HG02870 (cell line): ENCODE measurements around the gene BGN.

Experiments
- ATAC-seq: cut with Tn5 transposase; IDR thresholded peaks from one replicate; pipeline ENCODE4 v1.9.1; 2021; ENCODE audit warnings: mild to moderate bottlenecking, moderate library complexity; ENCODE audit not compliant: unreplicated experiment

Gene BGN

DNA sequence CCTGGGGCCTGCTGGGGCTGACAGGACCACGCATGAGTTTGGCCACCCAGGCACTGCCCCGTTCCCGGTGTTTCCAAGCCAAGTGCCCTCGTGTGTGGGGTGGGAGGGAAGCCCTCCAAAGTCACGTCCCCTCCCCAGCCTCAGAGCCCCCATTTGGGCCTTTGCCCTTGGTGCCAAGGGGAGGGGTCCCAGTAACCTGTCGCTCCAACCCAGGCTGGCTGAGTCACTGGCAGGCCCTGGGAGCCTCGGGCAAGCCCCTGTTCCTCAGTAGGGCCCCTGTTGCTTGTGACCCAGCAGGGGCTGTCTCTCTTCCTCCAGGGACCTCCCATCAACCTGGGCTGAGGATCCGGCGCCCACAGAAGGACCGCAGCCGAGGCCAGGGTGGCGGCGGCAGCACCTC is 13.7 kb upstream of the BGN start:
- ATAC-seq, result no peak

DNA sequence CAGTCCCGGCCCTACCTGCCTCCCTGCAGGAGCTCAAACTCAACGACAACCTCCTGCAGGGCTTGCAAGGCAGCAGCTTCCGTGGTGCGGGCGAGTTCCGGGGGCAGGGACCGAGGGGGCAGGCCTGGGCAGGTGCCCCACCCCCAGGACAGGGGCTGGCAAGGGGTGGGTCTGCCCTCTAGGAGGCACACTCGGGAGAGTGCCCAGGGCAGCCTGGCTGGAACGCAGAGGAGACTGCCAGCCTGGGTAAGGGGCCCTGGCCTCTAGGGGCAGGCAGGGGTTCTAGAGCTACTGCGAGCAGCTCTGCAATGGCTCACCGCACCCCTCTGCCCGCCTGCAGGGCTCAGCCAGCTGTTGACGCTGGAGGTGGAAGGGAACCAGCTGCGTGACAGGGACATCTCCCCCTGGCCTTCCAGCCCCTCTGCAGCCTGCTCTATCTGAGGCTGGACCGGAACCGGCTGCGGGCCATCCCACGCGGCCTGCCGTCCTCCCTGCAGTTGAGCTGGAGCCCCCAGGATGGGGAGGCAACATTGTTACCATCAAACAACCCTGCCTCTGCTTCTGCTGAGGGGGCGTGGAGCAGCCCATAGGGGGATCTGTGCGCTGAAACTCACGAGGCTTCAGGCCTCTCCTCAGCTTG is 12.3 kb upstream of the BGN start:
- no peak for ATAC-seq

DNA sequence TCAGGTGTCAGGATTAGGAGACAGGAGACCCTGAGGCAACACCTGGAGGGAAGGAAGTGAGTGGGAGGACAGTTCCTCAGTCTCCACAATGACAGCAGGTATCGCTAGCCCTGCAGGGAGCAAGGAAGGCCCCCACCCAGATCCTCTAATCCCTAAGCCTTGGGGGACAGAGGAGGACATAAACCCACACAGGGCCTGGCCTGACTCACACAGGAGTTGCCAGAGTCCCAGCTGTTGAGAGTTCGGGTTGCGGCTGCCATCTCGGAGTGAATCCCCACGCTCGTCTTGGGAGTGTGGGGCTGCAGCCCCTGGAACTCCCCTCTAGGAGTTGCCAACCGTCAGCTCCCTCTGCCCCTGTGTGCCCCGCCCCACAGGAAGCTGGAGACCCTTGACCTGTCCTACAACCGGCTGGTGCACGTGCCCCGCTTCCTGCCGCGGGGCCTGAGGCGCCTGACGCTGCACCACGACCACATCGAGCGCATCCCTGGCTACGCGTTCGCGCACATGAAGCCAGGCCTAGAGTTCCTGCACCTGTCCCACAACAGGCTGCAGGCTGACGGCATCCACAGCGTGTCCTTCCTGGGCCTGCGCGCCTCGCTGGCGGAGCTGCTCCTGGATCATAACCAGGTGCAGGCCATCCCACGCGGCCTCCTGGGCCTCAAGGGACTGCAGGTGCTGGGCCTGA is 9.2 kb upstream of the BGN start:
- no peak for ATAC-seq

DNA sequence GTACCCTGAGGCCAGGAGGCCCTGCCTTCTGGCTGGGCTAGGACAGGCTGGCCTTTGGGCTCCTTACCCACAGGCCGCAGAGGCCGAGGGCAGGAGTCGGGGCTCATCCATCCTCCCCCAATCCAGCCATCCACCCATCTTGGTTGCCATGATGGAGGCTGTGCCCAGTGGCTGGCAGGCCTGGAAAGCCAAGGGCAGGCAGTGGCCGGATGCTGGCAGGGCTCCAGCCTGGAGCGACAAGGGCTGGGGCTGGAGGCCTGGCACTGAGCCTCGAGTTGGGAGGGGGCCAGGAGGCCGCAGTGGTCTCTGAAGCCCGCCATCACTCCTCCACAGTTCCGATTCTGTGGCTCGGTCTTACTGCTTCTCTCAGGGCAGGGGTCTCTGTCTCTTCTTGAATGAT is 8.6 kb upstream of the BGN start:
- ATAC-seq, result no peak

DNA sequence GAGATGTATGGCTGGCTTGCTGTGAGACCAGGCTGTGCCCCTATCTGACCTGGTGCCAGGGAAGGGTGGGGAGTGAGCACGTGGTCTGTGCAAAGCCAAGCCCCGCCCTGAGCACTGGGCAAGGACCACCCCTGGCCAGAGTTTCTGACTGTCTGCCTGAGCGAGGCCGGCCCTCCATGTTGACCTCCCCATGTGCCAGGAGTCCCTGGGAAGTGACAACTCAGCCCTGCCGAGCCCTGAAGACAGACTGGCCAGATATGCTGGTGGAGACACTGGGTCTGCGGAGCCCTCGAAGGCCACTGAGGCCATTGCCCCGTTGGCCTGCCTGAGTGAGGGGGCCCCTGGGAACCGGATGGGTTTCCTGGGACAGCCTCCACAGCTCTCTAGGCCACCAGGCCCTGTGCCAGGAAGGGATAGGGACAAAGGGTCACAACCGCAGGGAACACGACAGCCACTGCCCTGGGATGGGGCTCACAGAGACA is 7.1 kb upstream of the BGN start:
- no peak for ATAC-seq

DNA sequence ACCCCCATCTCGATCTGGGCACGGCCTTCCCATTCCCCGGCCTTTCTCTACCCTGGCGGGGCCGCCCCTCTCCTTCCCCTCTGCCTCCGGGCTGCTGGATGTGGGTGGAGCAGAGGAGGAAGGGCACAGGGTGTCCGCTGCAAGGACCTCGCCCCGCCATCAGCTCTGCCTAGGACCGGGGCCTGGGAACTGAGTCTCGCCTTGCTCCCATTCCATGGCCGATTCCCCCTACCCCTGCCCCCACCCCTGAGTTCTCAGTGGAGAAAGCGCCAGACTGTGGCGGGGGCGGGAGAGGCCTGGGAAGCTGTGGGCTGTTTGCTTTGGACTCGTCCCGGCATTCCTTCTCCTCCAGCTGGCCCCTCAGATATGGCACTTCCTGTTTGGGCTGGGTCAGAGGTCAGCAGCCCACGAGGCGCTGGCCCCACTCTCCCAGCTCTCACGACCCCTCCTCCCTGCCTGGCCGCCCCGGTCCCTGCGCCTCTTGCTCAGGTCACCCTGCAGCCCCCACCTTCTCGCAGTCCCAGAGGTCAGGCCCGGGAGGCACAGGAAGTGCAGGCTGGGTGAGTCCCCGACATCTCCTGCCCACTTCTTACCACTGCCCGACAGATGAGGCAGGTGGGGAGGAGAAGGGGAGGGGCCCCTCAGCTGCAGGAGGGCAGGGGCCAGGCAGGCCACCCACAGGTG is 6.4 kb upstream of the BGN start:
- no peak for ATAC-seq

DNA sequence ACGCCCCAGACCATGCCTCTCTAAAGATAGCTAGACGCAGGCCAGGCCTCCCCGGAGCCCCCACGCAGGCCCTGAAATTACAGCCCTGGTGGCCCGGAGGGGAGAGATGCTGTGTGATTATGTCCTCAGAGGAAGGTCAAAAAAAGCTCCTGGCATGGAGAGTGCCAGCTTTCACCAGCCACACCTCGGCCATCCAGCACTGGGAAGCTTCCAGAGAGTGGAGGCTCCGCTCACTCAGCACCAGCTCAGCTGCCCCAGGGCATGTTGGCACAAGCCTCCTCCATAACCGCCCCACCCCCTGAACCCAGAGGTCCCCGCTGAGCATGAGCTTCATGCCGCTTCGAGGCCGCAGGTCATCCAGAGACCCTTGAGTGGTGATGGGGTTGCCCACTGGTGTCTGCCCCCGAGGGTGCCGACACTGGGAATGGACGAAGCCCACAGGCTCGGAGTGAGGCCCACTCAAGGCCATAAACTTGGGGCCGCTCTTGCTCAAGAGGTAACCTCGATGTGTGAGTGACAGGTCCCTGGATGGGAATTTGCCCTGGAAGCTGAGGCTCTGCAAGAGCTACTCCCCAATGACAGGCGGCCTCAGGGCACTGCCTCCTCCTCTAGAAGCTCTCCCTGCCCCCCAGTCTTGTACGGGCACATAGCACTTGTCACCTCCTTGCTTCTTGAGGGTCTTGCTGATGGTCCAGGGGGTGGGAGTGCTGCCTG is 4.4 kb upstream of the BGN start:
- no peak for ATAC-seq

DNA sequence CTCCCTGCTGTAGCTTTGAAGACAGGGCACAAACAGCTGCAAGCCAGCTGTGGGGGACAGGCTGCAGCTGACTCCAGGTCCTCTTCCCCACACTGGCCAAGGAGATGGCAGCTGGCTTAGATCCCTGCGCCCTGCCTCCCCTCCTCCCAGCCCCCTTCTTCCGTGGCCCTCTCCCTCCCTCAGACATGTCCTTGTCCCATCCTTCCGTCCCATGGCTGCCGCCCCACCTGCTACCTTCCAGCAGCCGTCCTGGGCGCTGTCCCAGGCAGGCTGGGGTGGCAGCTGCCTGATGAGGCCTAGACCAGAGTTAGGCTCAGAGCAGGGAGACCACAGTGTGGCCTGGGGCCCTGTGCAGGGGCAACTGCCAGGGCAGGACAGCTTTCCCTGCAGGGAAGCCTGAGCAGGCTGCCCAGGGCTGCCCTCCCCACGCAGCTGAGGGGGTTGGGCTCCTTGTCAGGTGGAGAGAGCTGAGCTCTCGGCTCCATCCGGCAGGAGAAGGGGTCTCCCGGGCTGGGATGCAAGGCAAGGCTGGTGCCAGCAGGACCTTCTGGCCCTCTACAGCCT is 3.3 kb upstream of the BGN start:
- ATAC-seq, result no peak

DNA sequence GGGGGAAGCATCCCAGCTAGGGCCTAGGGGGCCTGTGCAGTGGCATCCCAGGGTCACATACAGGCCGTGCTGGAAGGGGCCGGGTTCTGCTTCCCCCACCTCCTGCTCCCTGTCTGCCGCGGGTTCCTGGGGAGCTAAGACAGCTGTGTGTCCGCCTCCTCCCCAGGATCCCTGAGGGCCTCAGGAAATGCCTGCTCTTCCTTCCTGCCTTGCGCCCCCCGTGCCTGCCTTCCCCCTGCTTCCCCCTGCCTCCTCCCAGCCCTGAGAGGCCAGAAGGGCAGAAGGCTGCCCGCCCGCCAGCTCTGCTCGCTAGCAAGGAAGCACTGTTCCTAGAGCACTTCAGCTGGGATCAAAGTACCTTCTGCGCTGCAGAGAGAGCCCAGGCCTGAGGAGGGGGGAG is 2.9 kb upstream of the BGN start:
- no peak for ATAC-seq

DNA sequence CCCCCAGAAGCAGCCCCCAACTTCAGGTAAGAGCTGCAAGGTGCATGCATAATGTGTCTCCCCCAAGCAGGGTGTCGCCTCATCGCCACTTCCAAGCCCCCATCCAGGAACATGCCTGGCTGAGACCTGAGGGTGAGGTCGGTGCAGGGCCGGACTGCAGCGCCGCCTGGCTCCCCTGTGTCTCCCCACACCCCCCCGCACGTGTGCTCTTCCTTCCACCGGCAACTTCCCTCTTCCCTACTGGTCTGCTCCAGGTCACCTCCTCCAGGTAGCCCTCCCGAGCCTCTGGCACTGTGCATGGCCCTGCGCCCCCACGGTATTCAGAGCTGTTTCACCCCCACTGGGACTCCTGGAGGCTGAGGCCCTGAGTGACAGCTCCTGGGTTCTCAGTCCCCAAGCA is 2.2 kb upstream of the BGN start:
- ATAC-seq, result no peak

DNA sequence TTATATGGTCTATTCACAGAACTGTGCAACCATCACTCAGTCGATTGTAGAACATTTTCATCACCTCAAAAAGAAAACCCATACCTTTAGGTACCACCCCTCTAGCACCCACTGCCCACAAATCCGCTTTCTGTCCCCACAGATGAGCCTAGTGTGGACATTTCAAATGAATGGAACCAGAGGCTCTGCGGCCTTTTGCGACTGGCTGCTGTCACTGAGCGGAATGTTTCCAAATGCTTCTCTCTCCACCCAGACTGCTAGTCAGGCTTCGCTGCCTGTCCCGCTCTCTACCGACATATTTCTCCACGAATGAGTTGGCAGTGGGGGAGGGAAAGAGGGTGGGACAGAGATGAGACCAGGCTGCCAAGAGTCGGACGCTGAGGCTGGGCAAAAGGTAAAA is 1.7 kb upstream of the BGN start:
- no peak for ATAC-seq

DNA sequence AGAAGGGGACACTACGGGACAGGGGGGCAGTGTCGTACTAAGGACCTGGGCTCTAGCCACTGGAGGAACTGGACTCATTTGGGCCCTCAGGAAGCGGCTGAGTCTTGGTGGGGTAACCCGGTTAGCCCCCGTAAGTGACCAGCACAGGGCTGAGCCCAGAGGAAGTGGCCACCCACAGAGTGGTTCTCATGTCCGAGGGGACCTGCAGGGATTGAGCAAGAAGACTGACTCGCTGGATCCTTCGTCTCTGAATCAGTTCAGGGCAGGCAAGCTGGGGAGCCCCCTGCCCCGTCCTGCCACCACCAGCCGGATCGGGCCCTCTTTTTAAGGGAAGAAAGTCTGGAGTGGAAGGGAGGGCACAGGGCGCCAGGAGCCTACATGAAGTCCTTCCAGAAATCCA is 719 bp upstream of the BGN start:
- no peak for ATAC-seq

DNA sequence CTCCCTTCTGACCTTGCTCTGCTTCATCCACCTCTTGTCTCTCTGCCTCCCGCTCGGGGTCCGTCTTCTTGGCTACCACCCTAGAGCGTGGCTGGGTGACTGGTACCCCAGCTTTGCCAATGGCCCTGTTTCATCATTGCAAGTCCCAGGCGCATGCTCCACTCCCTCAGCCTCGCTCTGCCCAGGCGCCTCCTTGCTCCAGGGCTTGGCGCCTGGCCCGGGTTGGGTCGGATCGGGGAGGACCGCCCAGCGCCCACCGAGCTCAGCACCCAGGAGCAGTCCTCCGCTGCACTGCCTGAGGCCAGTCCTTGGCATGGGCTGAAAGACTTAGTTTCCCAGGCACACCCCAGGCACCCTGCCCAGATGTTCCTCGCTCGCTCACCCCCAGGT is 577 bp downstream of the BGN start:
- ATAC-seq, result no peak

DNA sequence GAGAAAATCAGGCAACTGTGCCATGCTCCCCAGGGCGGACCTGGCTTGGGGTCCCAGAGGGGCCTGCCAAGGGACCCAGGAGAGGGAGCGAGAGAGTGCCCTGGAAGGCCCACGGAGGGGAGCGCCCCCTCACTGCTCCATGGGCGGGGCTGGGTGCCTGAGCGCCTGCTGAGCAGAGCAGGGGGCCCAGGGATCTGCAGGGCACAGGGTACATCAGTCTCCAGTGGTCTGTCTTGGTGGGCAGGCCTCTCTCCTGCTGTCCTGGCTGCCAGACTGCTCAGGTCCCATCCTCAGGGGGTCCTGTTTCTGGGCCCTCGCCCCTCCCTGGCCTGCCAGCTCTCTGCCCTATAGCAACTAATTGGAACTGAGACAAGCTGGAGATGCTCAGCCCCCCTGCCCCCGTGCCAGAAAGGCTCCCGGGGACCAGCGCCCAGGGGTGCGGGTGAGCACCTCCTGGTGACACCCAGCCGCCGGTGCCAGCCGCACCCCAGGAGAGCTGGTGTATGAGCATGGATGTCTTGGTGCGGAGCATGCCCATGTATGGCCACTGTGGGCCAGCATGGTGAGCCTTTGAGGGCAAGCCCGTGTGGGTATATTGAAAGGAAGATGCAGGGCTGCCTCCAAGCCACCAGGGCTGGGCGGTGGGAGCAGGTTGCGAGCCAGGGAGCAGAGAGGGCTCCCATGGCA is 1.3 kb downstream of the BGN start:
- ATAC-seq, result no peak

DNA sequence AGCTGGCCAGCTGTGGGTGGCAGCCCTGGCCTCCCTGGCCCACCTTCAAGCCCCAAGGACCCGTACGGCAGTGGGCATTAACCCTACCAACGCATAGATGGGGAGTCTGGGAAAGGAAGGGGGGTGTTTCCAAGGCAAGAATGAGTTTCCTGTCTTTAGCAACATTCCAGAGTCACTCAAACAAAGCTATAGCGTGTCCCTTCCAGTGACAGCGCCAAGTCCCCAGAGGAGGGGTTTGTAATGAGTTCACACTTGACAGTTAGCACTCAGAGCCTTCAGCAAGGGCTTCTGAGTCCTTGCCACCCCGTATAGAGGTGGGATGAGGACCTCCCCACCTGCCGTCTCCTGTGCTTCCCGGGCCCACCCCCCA is 1.8 kb downstream of the BGN start:
- ATAC-seq, result no peak

DNA sequence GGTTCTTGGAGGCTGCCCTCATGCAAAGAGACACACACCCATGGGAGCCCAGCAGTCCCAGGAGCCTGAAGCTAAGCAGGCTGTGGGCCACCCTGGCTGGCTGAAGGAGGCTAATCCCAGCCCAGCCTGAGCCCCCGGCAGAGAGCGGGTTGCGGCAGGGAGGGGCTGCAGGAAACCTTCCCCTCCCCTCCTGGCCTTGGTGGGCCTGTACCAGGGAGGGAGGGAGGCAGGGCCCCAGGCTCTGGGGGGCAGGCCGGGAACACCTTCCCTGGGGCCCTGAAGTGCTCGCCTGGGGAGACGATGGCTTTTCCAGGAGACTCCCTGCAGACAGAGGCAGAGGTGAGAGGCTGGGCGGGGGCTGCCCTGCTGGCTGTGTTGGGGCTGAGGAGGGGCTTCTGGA is 3.7 kb downstream of the BGN start:
- no peak for ATAC-seq

DNA sequence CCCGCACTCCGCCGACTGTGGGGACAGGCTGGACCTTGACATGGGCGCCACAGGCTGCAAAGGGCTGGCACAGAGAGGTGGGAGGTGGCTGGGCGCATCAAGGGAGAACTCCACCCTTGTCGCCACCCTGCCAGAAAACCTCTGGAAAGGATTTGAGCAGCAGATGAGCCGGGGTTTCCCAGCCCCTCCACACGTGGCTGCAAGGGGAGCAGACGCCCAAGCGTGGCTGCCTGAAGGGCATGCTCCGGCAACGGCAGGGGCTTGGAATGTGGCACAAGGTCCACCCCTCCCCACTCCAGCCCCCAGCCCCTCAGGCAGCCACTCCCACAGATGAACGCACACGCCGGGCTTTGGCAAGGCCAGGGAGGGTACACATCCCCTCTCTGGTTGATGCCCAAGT is 4.6 kb downstream of the BGN start:
- no peak for ATAC-seq

DNA sequence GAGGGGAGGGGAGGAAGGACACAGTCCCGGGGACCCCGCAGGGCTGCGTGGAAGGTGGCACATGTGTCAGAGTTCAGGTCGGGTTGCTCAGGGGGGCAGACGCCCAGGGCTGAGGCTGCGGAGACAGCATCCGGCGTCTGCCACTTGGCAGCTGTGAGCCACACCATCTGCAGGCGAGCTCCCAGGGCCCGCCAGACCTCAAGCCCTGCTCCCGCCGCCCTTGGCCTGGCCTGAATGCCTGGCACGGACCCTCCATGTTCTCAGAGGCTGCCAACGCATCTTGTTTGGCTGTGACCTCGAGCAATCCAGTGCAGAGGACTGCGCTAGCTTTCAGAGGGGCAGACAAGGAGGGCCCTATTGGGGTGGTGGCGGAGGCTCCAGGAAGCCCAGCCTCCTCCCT is 5.1 kb downstream of the BGN start:
- ATAC-seq, result no peak

DNA sequence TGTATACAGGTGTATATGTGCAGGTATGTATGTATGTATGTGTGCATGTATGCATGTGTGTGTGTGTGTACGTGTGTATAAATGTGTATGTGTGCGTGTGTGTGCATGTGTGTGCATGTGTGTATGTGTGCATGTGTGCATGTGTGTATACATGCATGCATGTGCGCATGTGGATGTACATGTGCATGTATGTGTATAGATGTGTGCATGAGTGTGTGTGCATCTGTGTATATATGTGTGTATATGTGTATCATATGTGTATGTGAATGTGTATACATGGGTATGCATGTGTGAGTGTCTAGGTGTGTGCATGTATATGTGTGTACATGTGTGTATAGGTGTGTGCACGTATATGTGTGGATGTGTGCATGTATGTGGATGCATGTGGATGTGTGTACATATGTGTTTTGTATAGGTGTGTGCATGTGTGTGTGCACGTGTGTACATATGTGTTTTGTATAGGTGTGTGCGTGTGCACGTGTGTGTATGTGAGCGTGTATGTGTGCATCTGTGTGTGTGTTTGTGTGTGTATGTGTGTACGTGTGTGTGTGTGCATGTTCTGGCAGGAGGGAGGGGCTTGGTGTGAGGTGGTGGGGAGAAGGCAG is 6.0 kb downstream of the BGN start:
- no peak for ATAC-seq

DNA sequence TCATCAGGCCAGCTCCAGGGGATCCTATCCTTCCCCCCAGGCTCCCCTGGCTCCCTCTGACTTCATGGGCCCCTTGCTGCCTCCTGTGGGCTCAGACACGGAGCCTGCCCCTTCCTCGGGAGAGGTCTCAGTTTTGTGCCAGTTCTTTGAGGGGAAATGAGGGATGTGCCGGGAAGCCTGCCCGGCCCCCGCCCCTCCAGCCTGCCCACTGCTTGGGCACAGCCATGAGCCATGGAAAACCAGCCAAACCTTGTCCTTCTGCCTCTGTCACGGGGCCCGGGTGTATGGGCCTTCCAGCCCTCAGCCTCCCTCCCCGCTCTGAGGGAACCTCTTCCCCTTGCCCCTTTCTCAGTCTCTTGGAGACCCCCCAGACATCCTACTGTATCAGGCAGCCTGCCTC is 6.8 kb downstream of the BGN start:
- ATAC-seq, result no peak

DNA sequence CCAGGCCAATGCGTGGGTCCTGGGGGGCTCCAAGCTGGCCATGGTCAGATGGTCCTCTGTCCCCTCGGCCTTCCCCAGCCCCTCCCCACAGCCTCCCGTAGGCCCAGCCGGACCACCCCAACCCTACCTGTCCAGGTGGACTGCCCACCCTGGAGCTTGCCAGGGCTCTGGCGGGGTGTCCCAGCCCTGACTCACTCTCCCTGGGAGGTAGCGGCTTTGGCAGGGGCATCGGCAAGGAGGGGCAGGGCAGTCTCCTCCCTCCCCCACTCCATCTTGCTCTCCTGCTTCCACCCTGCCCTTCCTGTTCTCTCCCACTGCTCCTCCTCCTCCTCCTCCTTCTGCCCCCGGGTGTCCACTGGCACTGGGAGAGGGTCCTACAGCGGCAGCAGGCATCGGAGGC is 7.4 kb downstream of the BGN start:
- ATAC-seq, result no peak
